Parathyroid adenoma (tissue), 2 donors: ENCODE results near the gene ALPL.

Source experiments
- H2AFZ ChIP-seq: fragments of 300-600 bp; sonication (generic); one replicate; pipeline ENCODE4 v1.7.0; 2017; ENCODE audit warnings: antibody characterized with exemption, mild to moderate bottlenecking
- H3K27ac ChIP-seq: fragments of 300-600 bp; sonication (generic); one replicate; pipeline ENCODE4 v1.7.0; 2017
- H3K27me3 ChIP-seq: fragments of 300-600 bp; sonication (generic); one replicate; pipeline ENCODE4 v1.7.0; 2017; ENCODE audit warnings: low read length; ENCODE audit not compliant: control insufficient read depth, insufficient read depth
- H3K36me3 ChIP-seq: fragments of 300-600 bp; sonication (generic); one replicate; pipeline ENCODE4 v1.7.0; 2017; ENCODE audit warnings: low read length; ENCODE audit not compliant: control insufficient read depth, insufficient read depth
- H3K4me1 ChIP-seq: fragments of 300-600 bp; sonication (generic); one replicate; pipeline ENCODE4 v1.7.0; 2017; ENCODE audit warnings: control low read depth
- H3K4me2 ChIP-seq: fragments of 300-600 bp; sonication (generic); one replicate; pipeline ENCODE4 v1.7.0; 2017; ENCODE audit warnings: low read length
- H3K4me3 ChIP-seq: fragments of 300-600 bp; sonication (generic); one replicate; pipeline ENCODE4 v1.7.0; 2017; ENCODE audit warnings: low read depth, low read length
- H3K79me2 ChIP-seq: fragments of 300-600 bp; sonication (generic); one replicate; pipeline ENCODE4 v1.7.0; 2017; ENCODE audit warnings: control low read depth
- H3K9ac ChIP-seq: fragments of 300-600 bp; sonication (generic); one replicate; pipeline ENCODE4 v1.7.0; 2017; ENCODE audit warnings: mild to moderate bottlenecking
- H3K9me3 ChIP-seq: fragments of 300-600 bp; sonication (generic); one replicate; pipeline ENCODE4 v1.7.0; 2017; ENCODE audit warnings: low read length; ENCODE audit not compliant: control insufficient read depth
- TF ChIP-seq, protein P1 (sequence below): fragments of 300-600 bp; sonication (generic); IDR thresholded peaks from one replicate; pipeline ENCODE4 v1.7.0; 2017; ENCODE audit warnings: antibody characterized with exemption, mild to moderate bottlenecking
- donor health status: primary hyperparathyroidism.

ALPL gene

GRCh38 chr1:21546122-21546825 is 37.1 kb downstream of the ALPL start:
- H3K27me3 ChIP-seq, result no peaks in the 10 kb centered on the region
- no peaks in the 10 kb centered on the region for H3K9me3 ChIP-seq
- H3K4me2 ChIP-seq, result no peak overlapping the region
- no peak overlapping the region for H3K4me3 ChIP-seq
- TF ChIP-seq, protein P1, sequence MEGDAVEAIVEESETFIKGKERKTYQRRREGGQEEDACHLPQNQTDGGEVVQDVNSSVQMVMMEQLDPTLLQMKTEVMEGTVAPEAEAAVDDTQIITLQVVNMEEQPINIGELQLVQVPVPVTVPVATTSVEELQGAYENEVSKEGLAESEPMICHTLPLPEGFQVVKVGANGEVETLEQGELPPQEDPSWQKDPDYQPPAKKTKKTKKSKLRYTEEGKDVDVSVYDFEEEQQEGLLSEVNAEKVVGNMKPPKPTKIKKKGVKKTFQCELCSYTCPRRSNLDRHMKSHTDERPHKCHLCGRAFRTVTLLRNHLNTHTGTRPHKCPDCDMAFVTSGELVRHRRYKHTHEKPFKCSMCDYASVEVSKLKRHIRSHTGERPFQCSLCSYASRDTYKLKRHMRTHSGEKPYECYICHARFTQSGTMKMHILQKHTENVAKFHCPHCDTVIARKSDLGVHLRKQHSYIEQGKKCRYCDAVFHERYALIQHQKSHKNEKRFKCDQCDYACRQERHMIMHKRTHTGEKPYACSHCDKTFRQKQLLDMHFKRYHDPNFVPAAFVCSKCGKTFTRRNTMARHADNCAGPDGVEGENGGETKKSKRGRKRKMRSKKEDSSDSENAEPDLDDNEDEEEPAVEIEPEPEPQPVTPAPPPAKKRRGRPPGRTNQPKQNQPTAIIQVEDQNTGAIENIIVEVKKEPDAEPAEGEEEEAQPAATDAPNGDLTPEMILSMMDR, result no peak
- H3K9ac ChIP-seq, result no peak overlapping the region
- H3K36me3 ChIP-seq, result no peaks in the 10 kb centered on the region
- H3K79me2 ChIP-seq, result no peaks in the 10 kb centered on the region
- H2AFZ ChIP-seq, result no peak overlapping the region
- no peaks in the 10 kb centered on the region for H3K4me1 ChIP-seq
- H3K27ac ChIP-seq, result no peak overlapping the region

DNA sequence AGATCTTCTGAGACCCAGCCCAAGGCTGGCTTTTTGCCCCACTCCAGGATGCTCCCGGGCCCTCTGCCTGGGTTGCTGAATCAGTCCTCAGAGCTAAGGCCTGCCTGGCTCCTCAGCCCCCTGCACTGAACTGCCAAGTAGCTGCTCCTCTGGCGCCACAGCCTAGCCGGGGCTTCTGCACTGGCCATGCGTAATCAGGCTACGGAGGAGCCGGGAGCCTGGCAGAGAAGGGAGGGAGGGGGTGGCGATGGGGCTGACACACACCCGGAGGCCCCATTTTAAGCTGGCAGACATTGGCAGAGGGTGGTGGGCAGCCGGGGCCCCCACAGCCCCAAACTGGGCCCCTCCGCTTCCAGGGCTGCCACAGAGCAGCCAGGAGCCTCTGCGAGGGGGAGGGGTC is 38.7 kb downstream of the ALPL start:
- no peak overlapping the region for H3K4me3 ChIP-seq
- no peaks in the 10 kb centered on the region for H3K79me2 ChIP-seq
- no peaks in the 10 kb centered on the region for H3K27me3 ChIP-seq
- H3K36me3 ChIP-seq, result no peaks in the 10 kb centered on the region
- TF ChIP-seq, protein P1, result no peak
- H3K9me3 ChIP-seq, result no peaks in the 10 kb centered on the region
- H3K4me2 ChIP-seq, result no peak overlapping the region
- H3K4me1 ChIP-seq, result no peaks in the 10 kb centered on the region
- H2AFZ ChIP-seq, result no peak overlapping the region
- H3K9ac ChIP-seq, result no peak overlapping the region
- H3K27ac ChIP-seq, result no peak overlapping the region

GRCh38 chr1:21550097-21550496 is 40.9 kb downstream of the ALPL start:
- no peak overlapping the region for H3K27ac ChIP-seq
- no peaks in the 10 kb centered on the region for H3K9me3 ChIP-seq
- TF ChIP-seq, protein P1, result no peak
- no peak overlapping the region for H3K9ac ChIP-seq
- no peak overlapping the region for H2AFZ ChIP-seq
- no peak overlapping the region for H3K4me2 ChIP-seq
- H3K4me3 ChIP-seq, result no peak overlapping the region
- H3K4me1 ChIP-seq, result no peaks in the 10 kb centered on the region
- H3K36me3 ChIP-seq, result no peaks in the 10 kb centered on the region
- no peaks in the 10 kb centered on the region for H3K79me2 ChIP-seq
- H3K27me3 ChIP-seq, result no peaks in the 10 kb centered on the region

DNA sequence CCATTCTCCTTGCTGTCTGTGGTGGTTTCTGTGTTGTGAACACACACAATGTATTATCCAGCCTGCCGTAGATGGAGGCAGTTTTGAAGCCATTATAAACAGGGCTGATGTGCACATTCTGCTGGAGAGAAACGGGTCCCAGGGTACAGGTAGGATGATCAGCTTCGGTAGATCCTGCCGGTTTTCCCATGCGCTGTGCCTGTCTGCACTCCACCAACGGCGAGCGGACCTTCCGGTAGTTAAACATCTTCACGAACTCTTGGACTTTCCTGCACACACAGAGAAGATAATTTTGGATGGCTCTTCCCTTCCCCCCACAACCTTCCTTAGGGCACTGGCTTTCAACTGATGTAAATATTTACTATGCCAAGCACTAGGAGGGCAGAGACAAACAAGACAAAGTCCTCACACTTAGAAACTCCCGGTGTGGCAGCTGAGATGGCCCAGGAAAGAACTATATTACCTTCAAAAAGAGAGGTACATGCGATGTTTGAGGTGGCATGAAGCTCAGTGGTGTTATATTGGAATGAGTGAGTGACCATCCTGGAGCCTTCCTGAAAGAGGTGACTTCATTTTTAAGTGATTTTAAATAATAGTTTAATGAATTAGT is 41.7 kb downstream of the ALPL start:
- no peaks in the 10 kb centered on the region for H3K36me3 ChIP-seq
- H3K27ac ChIP-seq, result no peak overlapping the region
- no peak overlapping the region for H3K4me3 ChIP-seq

More for the DNA sequence above, 41.7 kb downstream of the ALPL start:
- H3K4me2 ChIP-seq, result no peak overlapping the region
- H3K9ac ChIP-seq, result no peak overlapping the region
- H2AFZ ChIP-seq, result no peak overlapping the region
- no peaks in the 10 kb centered on the region for H3K9me3 ChIP-seq
- H3K4me1 ChIP-seq, result no peaks in the 10 kb centered on the region
- TF ChIP-seq, protein P1, result no peak
- no peaks in the 10 kb centered on the region for H3K27me3 ChIP-seq
- no peaks in the 10 kb centered on the region for H3K79me2 ChIP-seq
